HG02973 (cell line): ENCODE results near the gene DZIP3.
"Not testable (repeated sequence)": the region's sequence is repeated elsewhere in the genome, so short reads cannot be mapped to it uniquely, and the experiment has no call there.

Experiments used
- ATAC-seq: cut with Tn5 transposase; IDR thresholded peaks from one replicate; pipeline ENCODE4 v1.9.1; 2021; ENCODE audit warnings: moderate library complexity; ENCODE audit not compliant: unreplicated experiment

Gene DZIP3

GRCh38 chr3:108595321-108595720, 5.8 kb downstream of the DZIP3 start:
- ATAC-seq: no peak

GRCh38 chr3:108598375-108598774, 8.9 kb downstream of the DZIP3 start:
- no peak for ATAC-seq

- no peak for ATAC-seq
Observed at GRCh38 chr3:108599677-108600409, 10.3 kb downstream of the DZIP3 start.

- no peak for ATAC-seq
Observed at GRCh38 chr3:108602249-108602934, 12.9 kb downstream of the DZIP3 start.

GRCh38 chr3:108602935-108603294, 13.4 kb downstream of the DZIP3 start:
- ATAC-seq: no peak

GRCh38 chr3:108603691-108604090, 14.2 kb downstream of the DZIP3 start:
- no peak for ATAC-seq

GRCh38 chr3:108605028-108605427, 15.5 kb downstream of the DZIP3 start:
- no peak for ATAC-seq

GRCh38 chr3:108605491-108605890, 16.0 kb downstream of the DZIP3 start:
- ATAC-seq: no peak

- ATAC-seq: no peak
Observed at GRCh38 chr3:108608750-108609149, 19.2 kb downstream of the DZIP3 start.

- no peak for ATAC-seq
Observed at GRCh38 chr3:108610651-108611050, 21.1 kb downstream of the DZIP3 start.

- not testable (repeated sequence) for ATAC-seq
Observed at GRCh38 chr3:108616090-108616489, 26.6 kb downstream of the DZIP3 start.

- ATAC-seq: no peak
Observed at GRCh38 chr3:108620250-108620649, 30.7 kb downstream of the DZIP3 start.

- ATAC-seq: no peak
Observed at GRCh38 chr3:108623504-108623903, 34.0 kb downstream of the DZIP3 start.

- no peak for ATAC-seq
Observed at GRCh38 chr3:108629974-108630373, 40.5 kb downstream of the DZIP3 start.

- ATAC-seq: no peak
Observed at GRCh38 chr3:108642526-108642925, 53.0 kb downstream of the DZIP3 start.

GRCh38 chr3:108645364-108645763, 55.8 kb downstream of the DZIP3 start:
- no peak for ATAC-seq

GRCh38 chr3:108655664-108656063, 66.1 kb downstream of the DZIP3 start:
- not testable (repeated sequence) for ATAC-seq

GRCh38 chr3:108661699-108662098, 72.2 kb downstream of the DZIP3 start:
- no peak for ATAC-seq

GRCh38 chr3:108662142-108662738, 72.7 kb downstream of the DZIP3 start:
- peak; percentile 90 for ATAC-seq

- ATAC-seq: no peak
Observed at GRCh38 chr3:108664266-108664665, 74.7 kb downstream of the DZIP3 start.

GRCh38 chr3:108667312-108667711, 77.8 kb downstream of the DZIP3 start:
- ATAC-seq: no peak

GRCh38 chr3:108669208-108669607, 79.7 kb downstream of the DZIP3 start:
- no peak for ATAC-seq
